NT2/D1 (cell line): ENCODE results near the gene CBLB.

Experiments
- DNase-seq: peaks from one replicate; pipeline ENCODE4 v3.0.0-alpha.2; 2011; ENCODE audit warnings: low read depth, low spot score
- H3K27me3 ChIP-seq: 2 replicates; pipeline ENCODE4 v1.6.0; 2011; ENCODE audit warnings: mild to moderate bottlenecking; ENCODE audit not compliant: insufficient read length, insufficient read depth
- H3K36me3 ChIP-seq: 2 replicates; pipeline ENCODE4 v1.6.1; 2011; ENCODE audit warnings: mild to moderate bottlenecking, low read length, mixed read lengths; ENCODE audit not compliant: insufficient read depth, insufficient read length
- H3K4me1 ChIP-seq: 2 replicates; pipeline ENCODE4 v1.5.1; 2011; ENCODE audit not compliant: insufficient read depth, insufficient read length
- H3K4me3 ChIP-seq: 2 replicates; pipeline ENCODE4 v1.5.1; 2011; ENCODE audit warnings: low read depth; ENCODE audit not compliant: insufficient read length
- H3K9ac ChIP-seq: 2 replicates; pipeline ENCODE4 v1.6.0; 2011; ENCODE audit warnings: low read depth; ENCODE audit not compliant: insufficient read length
- H3K9me3 ChIP-seq: 2 replicates; pipeline ENCODE4 v1.5.1; 2011; ENCODE audit warnings: mild to moderate bottlenecking, low read length; ENCODE audit not compliant: insufficient read depth
- SUZ12 ChIP-seq: IDR thresholded peaks from 2 replicates; pipeline ENCODE4 v1.6.1; 2011; ENCODE audit not compliant: insufficient read length, insufficient read depth; ENCODE audit errors: extremely low read depth
- YY1 ChIP-seq: IDR thresholded peaks from 2 replicates; pipeline ENCODE4 v1.6.1; 2011; ENCODE audit not compliant: insufficient read length, insufficient read depth
- ZNF274 ChIP-seq: IDR thresholded peaks from 2 replicates; pipeline ENCODE4 v1.6.1; 2011; ENCODE audit warnings: mild to moderate bottlenecking, low read depth, low read length

CBLB gene

GRCh38 chr3:105786241-105786640, 82.6 kb downstream of the CBLB start:
- H3K27me3 ChIP-seq, result no peaks in the 10 kb centered on the region
- no peak overlapping the region for H3K9ac ChIP-seq
- H3K36me3 ChIP-seq, result no peaks in the 10 kb centered on the region
- no peaks in the 10 kb centered on the region for H3K9me3 ChIP-seq
- DNase-seq, result no peak
- no peaks in the 10 kb centered on the region for H3K4me1 ChIP-seq
- TF ChIP-seq YY1 (no peak), SUZ12 (no peak), ZNF274 (no peak)
- no peak overlapping the region for H3K4me3 ChIP-seq

GRCh38 chr3:105785803-105786202, 83.0 kb downstream of the CBLB start:
- Histone ChIP-seq H3K9me3 (no peaks in the 10 kb centered on the region), H3K9ac (no peak overlapping the region), H3K27me3 (no peaks in the 10 kb centered on the region), H3K4me1 (no peaks in the 10 kb centered on the region), H3K4me3 (no peak overlapping the region), H3K36me3 (no peaks in the 10 kb centered on the region)
- DNase-seq, result no peak
- TF ChIP-seq SUZ12, result no peak
- no peak for TF ChIP-seq YY1
- no peak for TF ChIP-seq ZNF274

GRCh38 chr3:105783631-105784030, 85.2 kb downstream of the CBLB start:
- no peak for DNase-seq
- Histone ChIP-seq H3K9me3 (no peaks in the 10 kb centered on the region), H3K9ac (no peak overlapping the region), H3K27me3 (no peaks in the 10 kb centered on the region), H3K36me3 (no peaks in the 10 kb centered on the region), H3K4me3 (no peak overlapping the region), H3K4me1 (no peaks in the 10 kb centered on the region)
- TF ChIP-seq YY1, result no peak
- TF ChIP-seq SUZ12, result no peak
- TF ChIP-seq ZNF274, result no peak

GRCh38 chr3:105781871-105782270, 86.9 kb downstream of the CBLB start:
- Histone ChIP-seq H3K27me3 (no peaks in the 10 kb centered on the region), H3K4me3 (no peak overlapping the region), H3K36me3 (no peaks in the 10 kb centered on the region), H3K9me3 (no peaks in the 10 kb centered on the region), H3K4me1 (no peaks in the 10 kb centered on the region), H3K9ac (no peak overlapping the region)
- TF ChIP-seq ZNF274, result no peak
- DNase-seq, result no peak

- no peak overlapping the region for H3K9ac ChIP-seq
- no peaks in the 10 kb centered on the region for H3K36me3 ChIP-seq
- H3K4me3 ChIP-seq, result no peak overlapping the region
- H3K27me3 ChIP-seq, result no peaks in the 10 kb centered on the region
- H3K4me1 ChIP-seq, result no peaks in the 10 kb centered on the region
- no peak for DNase-seq
- no peak for TF ChIP-seq ZNF274
- H3K9me3 ChIP-seq, result no peaks in the 10 kb centered on the region
Observed at GRCh38 chr3:105780107-105780506, 88.7 kb downstream of the CBLB start.

GRCh38 chr3:105775368-105775767, 93.4 kb downstream of the CBLB start:
- no peak overlapping the region for H3K9ac ChIP-seq
- no peak for DNase-seq
- no peaks in the 10 kb centered on the region for H3K9me3 ChIP-seq
- no peaks in the 10 kb centered on the region for H3K4me1 ChIP-seq
- no peaks in the 10 kb centered on the region for H3K36me3 ChIP-seq
- H3K27me3 ChIP-seq, result no peaks in the 10 kb centered on the region
- TF ChIP-seq ZNF274 (no peak), YY1 (no peak), SUZ12 (no peak)
- no peak overlapping the region for H3K4me3 ChIP-seq

GRCh38 chr3:105774444-105775180, 94.2 kb downstream of the CBLB start:
- TF ChIP-seq ZNF274 (no peak), YY1 (no peak), SUZ12 (no peak)
- Histone ChIP-seq H3K9me3 (no peaks in the 10 kb centered on the region), H3K4me1 (no peaks in the 10 kb centered on the region), H3K9ac (no peak overlapping the region), H3K4me3 (no peak overlapping the region), H3K27me3 (no peaks in the 10 kb centered on the region), H3K36me3 (no peaks in the 10 kb centered on the region)
- no peak for DNase-seq

GRCh38 chr3:105773291-105773690, 95.5 kb downstream of the CBLB start:
- no peak overlapping the region for H3K4me3 ChIP-seq
- no peaks in the 10 kb centered on the region for H3K4me1 ChIP-seq
- TF ChIP-seq SUZ12, result no peak
- TF ChIP-seq ZNF274, result no peak
- no peak for TF ChIP-seq YY1
- no peak for DNase-seq
- H3K9me3 ChIP-seq, result no peaks in the 10 kb centered on the region
- no peaks in the 10 kb centered on the region for H3K27me3 ChIP-seq
- no peak overlapping the region for H3K9ac ChIP-seq
- H3K36me3 ChIP-seq, result no peaks in the 10 kb centered on the region
